ENCODE measurements around the gene CDHR3.
"Not testable (repeated sequence)": the region's sequence is repeated elsewhere in the genome, so short reads cannot be mapped to it uniquely, and the experiment has no call there.

The CDHR3 gene

DNA sequence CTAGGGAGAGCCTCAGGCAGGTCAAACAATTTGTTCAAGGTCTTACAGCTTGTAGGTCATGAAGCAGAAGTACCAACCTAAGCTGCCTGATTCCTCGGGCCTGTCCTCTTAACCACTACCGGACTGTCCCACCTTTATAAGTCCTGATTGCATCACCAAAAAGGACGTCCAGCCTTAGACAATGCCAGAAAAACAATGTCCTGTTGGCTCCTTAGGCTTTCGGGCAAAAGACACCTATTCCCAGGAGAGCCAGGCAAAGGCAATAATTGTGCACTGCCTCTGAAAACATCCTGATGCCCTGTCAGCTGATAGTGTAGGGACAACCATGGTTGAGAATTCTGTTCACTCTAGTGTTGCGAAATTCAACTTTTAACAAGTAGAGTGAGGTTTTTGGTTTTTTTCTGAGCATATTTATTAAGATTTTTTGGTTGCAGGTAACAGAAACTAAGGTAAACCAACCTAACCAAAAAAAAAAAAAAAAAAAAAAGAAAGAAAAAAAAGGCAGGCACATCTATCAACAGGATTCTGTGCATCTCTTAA lies 40.5 kb downstream of the CDHR3 start:
- DNase-seq, result no peak

DNA sequence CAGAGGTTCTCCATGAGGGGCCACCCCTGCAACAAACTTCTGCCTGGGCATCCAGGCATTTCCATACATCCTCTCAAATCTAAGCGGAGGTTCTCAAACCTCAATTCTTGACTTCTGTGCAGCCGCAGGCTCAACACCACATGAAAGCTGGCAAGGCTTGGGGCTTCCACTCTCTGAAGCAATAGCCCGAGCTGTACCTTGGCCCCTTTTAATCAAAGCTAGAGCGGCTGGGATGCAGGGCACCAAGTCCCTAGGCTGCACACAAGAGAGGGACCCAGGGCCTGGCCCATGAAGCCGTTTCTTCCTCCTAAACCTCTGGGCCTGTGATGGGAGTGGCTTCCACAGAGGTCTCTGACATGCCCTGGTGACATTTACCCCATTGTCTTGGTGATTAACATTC lies 43.8 kb downstream of the CDHR3 start:
- DNase-seq, result no peak

DNA sequence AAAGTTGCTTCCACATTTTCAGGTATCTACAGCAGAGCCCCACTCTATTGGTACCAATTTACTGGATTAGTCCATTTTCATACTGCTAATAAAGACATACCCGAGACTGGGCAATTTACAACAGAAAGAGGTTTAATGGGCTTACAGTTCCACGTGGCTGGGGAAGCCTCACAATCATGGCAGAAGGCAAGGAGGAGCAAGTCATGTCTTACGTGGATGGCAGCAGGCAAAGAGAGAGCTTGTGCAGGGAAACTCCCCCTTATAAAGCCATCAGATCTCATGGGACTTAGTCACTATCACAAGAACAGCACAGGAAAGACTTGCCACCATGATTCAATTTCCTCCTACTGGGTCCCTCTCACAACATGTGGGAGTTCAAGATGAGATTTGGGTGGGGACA lies 44.7 kb downstream of the CDHR3 start:
- DNase-seq, result not testable (repeated sequence)

DNA sequence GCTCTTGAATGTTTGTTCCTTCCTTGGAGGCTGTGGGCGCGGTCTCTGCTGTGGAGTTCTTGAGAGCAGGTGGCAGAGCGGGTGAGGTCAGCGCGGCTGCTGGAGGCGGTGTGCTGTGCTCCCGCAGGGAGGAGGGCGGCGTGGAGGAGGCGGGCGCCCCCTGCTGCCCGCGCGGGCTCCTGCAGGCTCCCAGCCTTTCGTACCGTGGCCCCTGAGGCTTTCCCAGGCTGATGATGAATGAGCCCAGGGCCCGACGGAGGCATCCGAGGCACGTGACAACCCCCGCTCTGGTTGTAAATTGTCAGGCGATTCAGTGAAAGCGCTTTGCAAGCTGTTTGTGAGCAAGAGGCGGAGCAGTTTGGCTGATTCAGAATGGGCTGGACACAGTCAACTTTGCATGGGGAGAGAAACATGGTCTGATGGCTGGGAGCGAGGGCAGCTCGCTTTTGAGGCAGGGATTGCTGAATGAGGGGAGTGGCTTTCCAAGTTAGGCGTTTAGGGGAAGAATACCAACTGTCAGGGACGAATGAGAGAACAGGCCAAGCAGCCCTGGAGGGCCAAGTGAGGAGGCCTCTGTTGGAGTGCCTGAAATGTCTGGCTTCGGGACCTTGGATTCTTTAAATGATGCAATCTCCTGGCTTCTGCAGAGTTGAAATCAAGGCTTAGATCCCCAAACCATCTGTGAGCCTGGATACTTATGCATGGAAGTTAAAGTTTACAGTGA lies 46.6 kb downstream of the CDHR3 start:
- DNase-seq, result peak; percentile 79

DNA sequence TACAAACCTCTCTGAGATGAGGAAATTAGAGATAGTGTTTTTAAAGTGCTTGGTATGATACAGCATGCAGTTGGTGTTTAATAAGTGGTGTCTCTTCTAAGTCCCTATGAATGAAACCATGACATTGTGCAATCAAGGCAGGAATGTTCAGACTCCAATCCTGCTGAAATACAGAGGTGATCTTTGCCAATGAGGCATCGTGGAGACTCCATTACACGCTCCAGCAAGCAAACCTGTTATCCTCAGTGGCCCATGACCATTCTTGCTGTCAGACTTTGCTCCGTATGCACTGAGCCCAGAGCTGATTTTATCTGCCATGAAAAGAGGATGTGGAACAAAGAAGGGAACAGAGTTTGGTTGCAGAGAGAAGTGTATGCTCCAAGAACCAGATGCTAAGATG lies 47.3 kb downstream of the CDHR3 start:
- no peak for DNase-seq

DNA sequence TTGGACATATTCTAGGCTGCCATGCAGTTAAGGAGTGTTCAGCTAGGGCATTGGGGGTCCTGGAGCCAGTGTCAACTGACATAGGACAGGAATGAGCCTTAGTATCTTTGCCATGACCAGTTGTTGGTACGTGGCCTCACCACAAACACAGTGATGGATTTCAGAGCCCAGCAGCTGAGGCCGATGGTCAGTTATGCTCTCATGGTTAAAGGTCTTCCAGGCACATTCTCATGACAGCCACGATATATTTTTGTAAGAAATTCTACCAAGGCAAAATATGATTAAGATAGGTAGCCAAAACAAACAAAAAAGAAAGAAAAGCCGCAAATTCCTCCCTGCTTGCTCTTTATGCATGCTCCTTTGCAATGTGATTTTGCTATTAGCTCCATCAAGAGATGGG lies 47.8 kb downstream of the CDHR3 start:
- no peak for DNase-seq

DNA sequence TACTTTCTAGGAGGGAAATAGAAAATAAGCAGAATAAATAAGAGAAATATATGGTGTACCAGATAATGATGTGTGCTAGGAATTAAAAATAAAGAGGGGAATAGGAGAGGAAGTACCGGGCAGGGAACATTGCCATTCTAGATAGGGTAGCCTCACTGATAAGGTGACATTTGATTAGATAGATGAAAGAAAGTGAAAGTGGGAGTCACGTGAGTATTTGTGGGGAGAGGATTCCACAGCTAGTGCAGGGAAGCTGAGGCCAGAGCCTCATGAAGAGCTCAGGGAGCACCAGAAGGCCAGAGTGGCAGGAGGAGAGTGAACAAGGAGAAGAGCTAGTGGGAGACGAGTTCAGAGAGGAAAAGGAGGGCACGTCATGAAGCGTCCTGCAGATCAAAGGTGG lies 49.1 kb downstream of the CDHR3 start:
- DNase-seq, result no peak

DNA sequence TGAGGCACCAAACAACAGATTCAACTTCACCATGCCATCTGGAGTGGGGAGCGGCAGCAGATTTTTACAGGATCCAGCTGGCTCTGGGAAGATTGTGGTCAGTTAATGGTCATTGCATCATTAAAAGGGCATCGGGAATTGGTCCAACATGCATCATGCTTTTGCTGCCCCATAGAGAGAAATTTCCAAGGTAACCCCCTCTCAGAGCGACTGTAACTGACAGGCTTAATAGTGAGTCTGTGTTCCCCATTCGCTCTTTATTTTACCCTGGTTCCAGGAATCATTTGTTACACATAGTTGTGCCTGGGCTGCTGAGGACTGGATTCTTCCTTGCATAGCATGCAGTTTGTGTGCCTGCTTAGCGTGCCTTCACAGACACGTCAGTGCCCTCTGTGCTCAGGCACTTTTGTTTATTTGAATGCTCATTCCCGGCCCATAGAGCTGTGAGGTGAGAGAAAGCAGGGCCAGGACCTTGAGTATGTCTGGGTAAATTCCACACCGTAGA lies 49.9 kb downstream of the CDHR3 start:
- DNase-seq, result no peak

DNA sequence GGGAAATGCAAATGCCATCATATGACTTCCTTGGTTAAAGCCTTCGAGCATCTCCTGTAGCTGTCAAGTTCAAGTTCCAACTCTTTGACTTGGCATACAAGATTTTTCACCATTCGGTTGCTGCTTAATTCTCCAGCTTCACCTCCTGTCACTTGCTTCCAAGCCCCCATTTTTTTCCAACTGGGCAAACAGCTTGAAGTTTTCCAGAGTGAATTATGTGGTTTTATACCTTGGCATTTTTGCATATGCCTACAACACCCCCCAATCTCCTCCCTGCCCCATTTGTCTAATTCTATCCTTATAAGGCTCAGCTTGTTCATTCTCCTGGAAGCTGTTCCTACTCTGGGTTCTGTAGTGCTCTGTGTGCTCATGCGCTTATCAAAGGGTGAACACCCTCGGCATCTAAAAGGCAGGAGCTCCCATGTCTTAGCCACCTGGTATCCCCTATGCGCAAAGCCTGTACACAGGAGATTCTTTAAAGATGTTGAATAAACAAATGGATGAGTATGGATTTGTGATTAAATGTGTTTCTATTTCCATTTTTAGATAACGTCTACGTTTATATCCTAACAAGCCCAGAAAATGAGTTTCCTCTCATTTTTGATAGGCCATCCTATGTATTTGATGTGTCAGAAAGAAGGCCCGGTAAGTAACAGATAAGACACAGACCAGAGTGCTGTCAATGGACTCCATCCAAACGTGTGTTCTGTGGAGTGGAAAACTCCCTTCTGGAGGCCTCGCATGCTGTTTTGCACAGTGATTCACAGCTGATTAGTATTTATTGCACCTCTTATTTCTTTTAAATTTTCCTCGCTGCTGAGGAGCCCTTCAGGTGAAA lies 52.5 kb downstream of the CDHR3 start:
- DNase-seq, result no peak

DNA sequence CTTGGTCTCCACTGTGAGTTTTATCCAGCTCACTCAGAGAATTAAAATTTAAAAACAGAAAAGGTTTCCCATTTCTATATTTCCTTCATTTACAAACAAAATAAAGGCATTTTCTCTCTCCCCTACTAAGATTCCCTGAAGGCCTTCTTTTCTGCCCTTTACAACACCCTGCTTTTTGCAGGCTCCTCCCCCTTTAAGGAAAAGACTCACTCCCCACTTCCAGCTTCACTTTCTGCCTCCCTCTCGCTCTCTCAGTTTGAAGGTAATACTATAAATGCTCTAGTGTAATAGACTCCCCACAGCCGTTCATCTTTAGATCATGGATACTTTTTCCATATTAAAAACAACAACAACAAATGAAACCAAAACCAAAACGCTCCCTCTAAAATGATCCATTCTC lies 53.3 kb downstream of the CDHR3 start:
- no peak for DNase-seq

DNA sequence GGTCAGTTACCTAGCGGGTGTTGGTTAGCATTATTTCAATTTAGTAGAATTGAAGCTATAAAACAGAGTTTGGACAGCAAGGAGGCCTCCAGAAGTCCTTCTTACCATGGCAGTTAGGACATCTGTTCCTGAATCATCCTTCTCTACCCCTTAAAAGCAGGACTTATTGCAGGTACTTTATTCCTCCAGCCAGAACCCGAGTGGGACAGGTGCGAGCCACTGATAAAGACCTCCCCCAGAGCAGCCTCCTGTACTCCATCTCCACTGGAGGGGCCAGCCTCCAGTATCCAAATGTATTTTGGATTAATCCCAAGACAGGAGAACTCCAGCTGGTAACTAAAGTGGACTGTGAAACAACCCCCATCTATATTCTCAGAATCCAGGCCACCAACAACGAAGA lies 54.6 kb downstream of the CDHR3 start:
- no peak for DNase-seq

DNA sequence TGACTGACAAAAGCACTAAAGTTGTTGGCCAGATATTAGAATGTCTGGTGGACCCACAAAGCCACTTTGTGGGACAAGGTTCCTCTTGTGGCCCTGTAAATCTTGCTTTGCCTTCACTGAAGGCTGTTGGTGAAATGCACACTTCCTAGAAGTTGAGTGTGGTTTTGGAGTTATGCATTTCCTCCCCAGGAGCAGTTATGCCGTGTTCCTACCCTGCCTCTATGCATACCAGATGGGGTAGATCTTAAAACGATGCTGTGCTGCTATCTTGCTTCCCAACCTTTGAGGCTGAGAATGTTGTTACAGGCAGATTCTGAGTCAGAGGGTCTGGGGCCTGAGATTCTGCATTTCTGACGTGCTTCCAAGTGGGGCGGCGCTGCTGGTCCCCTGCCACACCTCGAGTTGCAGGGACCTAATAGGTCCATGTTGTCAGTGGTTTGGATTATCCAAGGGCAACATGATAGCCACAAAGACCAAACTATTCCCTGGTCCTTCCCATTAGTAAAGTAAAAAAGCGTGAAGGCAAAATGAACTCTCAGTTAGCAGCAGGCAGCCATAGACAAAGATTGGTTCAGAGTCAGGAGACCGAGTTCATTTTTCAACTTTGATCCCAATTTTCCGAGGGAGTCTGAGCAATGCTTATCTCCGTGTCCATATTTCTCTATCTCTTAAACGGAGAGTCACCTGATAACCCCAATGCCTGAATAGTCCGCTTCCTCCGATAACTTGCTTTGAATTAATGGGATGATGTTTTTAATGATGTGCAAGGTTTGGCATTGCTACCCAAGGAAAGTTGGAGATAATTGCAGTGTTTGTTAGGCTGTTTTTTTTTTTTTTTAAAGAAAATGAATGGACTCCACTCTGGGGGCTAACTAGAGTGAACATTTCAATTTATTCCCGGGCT lies 55.8 kb downstream of the CDHR3 start:
- DNase-seq, result no peak

DNA sequence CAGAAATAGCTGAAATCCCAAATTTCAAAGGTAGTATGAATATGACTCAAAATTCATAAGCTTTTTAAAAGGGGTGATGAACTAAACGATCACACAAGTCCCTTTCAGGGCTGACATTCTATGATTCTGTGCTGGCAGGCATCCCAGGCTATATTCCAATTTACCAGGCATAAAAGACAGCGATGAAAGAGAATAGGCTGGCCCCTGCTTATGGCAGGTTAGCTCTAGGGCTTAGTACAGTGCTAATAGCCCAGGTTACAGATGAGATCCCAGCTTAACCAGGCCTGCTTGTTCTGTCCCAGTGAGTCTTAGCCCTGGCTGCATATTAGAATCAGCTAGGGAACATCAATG lies 56.4 kb downstream of the CDHR3 start:
- DNase-seq, result no peak

DNA sequence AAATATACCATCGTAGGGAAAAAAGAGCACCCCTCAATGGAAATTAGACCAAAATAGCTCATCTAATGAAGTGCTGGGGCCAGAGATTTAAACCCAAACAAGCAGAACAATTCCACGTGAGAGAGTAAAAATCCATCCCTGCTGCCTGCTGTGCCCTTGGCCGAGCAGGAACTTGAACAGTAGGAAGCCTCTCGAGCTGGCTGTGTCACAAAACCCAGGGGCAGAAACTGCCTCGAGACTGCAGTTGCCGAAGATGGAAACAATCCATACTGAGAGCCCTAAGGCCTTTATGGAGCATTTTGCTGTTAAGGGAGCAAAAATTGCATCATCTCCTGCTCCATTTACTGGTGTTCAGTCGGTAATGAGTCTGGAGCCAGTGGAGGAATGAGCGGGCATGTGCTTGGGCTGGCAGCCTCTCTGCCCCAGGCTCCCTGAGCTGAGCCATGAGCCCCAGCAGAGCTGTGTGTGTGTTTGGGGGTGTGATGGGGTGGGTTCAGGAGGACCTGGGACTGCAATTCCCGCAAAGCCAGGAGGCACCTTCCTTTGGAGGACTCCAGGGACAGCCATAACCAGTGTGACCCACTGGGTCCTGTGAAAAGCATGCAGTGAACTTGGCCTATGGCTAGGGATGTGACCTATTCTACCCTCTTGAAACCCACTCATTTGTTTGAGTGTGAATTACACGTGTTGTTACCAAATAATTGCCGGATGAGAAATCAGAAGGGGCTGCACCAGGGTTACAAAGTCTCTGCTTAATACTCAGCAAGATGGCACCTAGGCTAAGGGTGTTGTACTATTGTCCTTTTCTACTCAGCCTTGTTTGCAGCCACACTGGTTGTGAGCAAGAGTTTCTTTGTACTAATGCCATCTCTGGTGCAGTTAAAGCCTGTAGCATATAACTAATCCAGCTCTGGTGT lies 58.3 kb downstream of the CDHR3 start:
- DNase-seq, result no peak

DNA sequence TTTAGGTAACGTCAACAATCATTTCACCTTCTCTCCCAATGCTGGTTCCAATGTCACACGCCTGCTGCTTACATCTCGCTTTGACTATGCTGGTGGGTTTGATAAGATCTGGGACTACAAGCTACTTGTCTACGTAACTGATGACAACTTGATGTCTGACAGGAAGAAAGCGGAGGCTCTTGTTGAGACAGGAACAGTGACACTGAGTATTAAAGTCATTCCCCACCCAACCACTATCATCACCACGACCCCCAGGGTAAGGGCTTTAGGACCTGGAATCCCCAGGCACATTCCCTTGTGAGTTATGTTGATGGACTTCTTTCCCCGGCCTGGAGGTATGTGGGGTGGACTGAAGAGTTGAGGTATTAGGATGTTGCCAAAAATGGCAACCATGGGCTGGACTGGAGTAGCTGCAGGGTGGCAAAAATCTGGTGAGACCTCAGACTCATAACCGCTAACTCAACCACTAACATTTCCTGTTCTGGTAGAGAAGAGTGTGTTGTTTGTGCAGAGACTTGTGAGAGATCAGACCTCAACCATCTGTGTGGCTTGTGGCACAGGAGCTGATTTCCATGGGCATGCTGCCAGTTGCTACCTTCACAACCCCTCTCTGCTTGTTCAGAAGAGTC lies 59.2 kb downstream of the CDHR3 start:
- DNase-seq, result peak; percentile 84

DNA sequence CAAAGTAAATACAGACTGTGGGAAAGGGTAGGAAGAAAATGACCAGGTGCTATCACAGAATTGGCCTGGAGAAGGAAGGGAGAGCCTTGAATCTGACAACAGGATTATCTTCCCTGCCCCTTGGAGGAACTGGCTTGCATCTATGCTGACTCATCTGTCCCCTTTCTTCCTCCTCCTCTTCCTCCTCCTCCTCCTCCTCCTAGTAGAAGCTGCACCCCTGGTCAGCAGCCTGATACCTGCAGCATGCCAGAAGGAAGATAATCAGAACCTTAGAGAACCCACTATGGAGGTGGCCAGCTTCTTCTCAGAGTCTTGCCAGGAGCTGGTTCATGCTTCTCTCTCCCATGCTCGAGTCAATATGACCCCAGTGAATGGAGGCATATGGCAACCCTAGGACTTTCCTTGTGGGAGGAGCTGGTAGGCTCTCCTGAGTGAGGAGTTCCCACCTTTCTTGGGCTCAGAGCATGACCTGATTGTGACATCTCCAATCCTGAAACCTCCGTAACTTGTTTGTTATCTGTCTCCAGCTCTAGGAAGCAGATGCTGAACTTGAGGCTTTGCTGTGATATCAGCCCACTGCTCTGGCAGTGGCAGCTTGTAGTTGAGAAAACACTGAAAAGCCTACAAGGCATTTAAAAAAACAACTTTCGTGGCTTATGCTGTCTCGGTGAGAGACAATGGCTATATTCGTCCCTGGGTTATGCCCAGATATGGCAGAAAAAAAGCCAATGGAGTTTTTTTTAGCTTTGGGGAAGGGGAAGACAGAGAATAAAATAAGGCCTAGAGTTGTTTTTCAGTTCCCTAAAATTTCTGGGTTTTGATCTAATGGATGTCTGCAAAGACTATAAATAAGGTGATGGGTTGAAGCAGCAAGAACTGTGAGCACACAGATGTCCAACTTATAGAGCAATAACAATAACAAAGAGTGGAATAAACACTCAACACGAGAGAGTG lies 60.6 kb downstream of the CDHR3 start:
- no peak for DNase-seq

DNA sequence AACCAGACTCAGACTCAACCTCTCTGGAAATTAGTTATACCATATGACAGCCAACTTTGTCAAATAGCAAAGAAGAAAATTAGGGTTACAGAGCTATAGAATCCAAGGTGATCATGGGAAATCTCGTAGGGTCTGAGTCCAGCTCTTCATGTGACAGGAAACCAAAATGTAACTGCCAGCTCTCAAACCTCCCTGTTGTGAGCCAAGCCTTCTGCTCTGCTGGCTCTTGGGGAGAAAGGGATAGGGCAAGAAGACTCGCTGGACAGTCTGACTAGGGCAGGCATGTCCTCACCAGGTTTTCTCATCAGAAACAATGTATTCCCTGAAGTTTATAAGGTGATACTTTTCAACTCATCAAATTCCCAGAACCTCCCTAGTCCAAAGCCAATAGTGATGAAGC lies 63.0 kb downstream of the CDHR3 start:
- DNase-seq, result no peak

DNA sequence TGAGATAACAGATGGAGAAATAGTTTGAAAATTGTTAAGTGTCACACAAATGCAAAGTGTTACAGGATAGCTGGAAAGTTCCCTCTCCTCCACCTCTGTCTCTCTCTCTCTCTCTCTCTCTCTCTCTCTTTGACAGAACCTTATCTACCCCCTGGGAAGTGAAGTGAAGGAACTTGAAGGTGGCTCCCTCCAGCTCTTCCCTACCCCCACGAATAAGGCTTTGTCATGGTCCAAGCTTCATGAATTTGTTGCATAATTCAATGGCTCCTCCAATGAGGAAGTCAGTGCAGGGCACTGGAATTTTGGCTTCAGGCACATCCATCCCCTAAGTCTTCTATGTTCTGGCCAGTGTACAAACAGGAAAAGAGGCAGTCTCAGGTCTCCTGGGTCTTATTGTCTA lies 66.4 kb downstream of the CDHR3 start:
- DNase-seq, result no peak

DNA sequence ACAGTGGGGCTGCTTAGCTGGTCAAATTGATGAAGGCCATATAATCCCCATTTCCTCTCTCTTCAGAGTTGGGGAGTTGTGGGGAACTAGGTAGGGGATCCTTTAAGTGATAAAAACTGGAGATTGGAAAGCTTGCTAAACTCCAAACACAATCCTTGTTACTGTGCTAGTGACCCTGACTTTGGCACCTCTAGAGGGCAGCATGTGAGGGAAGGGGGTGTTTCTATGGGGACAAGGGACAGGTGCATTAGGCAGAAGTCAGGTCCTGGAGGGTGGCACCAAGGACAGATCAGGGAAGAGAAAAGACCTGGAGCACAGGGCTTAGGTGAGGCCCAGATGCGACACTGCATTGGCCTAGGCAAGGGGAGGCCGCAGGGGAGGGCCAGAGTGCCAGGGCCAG lies 66.9 kb downstream of the CDHR3 start:
- DNase-seq, result no peak

Data from CD4-positive, alpha-beta T cell treated with Interleukin-17A for 1 hour (primary cell).